Gastroesophageal sphincter (tissue), 4 donors: ENCODE data around the gene ZBTB4. TPM values are rescaled to one million over a fixed set of nuclear protein-coding genes. Genes with fewer than 3 reads are reported as not detected.

ENCODE experiments used
- ATAC-seq: fragments of 150-250 bp; one replicate; pipeline ENCODE4 v1.9.1; 2016; ENCODE audit warnings: mild to moderate bottlenecking, moderate library complexity
- H3K27ac ChIP-seq, 4 donors: fragments of 200-600 bp; sonication (generic) in 3 of 4; 1 replicate in 3 of 4; 2 replicates in 1 of 4; pipeline ENCODE4 v1.5.1; 2016 to 2019
- H3K27me3 ChIP-seq: fragments of 200-600 bp; sonication (generic); one replicate; pipeline ENCODE4 v1.5.1; 2019
- H3K36me3 ChIP-seq, 2 donors: fragments of 200-600 bp; sonication (generic); one replicate each; pipeline ENCODE4 v1.5.1; 2019; ENCODE audit warnings: control low read depth in 1 of 2
- H3K4me1 ChIP-seq, 3 donors: fragments of 200-600 bp; sonication (generic); 1 replicate in 2 of 3; 2 replicates in 1 of 3; pipeline ENCODE4 v1.5.1; 2016 to 2019; ENCODE audit warnings: control low read depth in 2 of 3
- H3K4me3 ChIP-seq, 2 donors: fragments of 200-600 bp; sonication (generic); one replicate each; pipeline ENCODE4 v1.5.1; 2019; ENCODE audit warnings: mild to moderate bottlenecking in 1 of 2, moderate library complexity in 1 of 2
- H3K9me3 ChIP-seq, 3 donors: fragments of 200-600 bp; sonication (generic); one replicate each; pipeline ENCODE4 v1.5.1; 2017 to 2019; ENCODE audit warnings: control low read depth in 2 of 3
- CTCF ChIP-seq, 4 experiments: fragments of 200-600 bp in 2 of 4; fragments of 450-650 bp in 2 of 4; sonication (generic) in 1 of 4; IDR thresholded peaks; one replicate each; pipeline ENCODE4 v1.5.1; 2017 to 2019; ENCODE audit warnings: antibody characterized with exemption in 4 of 4, mild to moderate bottlenecking in 2 of 4, moderate library complexity in 2 of 4
- EP300 ChIP-seq: sonication (generic); formaldehyde crosslinking; IDR thresholded peaks from one replicate; pipeline ENCODE4 v1.6.1; 2017; ENCODE audit warnings: antibody characterized with exemption, mild to moderate bottlenecking
- POLR2A ChIP-seq, 2 donors: fragments of 450-650 bp; IDR thresholded peaks; one replicate each; pipeline ENCODE4 v1.6.1; 2017; ENCODE audit warnings: antibody characterized with exemption in 2 of 2, mild to moderate bottlenecking in 2 of 2, moderate library complexity in 1 of 2
- POLR2AphosphoS5 ChIP-seq: sonication (generic); formaldehyde crosslinking; IDR thresholded peaks from one replicate; pipeline ENCODE4 v1.6.1; 2017; ENCODE audit warnings: antibody characterized with exemption
- WGBS, 2 donors: methylation state at CpG; one replicate each; pipeline ENCODE4 v1.1.5; 2018; ENCODE audit warnings: low coverage in 1 of 2; 5-methylcytosine and 5-hydroxymethylcytosine counted together
- total RNA-seq, 4 donors: library from RNA; depleted of rRNA; stranded (reverse); fragments of >200 nt; gene quantifications; one replicate each; pipeline ENCODE4 v1.1.0, GENCODE V29; 2016

ZBTB4 gene
- total RNA-seq, 4 donors from 2014 or later = 68.4 to 115 (median 80.2) TPM

- Histone ChIP-seq H3K27ac (no peak overlapping the region), H3K36me3 (peaks cover 0 to 35% of the 10 kb centered on the region in 2 donors), H3K4me3 (no peak overlapping the region), H3K9me3 (no peaks in the 10 kb centered on the region), H3K4me1 (peaks cover 0 to 25% (median 0%) of the 10 kb centered on the region in 3 donors), H3K27me3 (no peaks in the 10 kb centered on the region)
- ATAC-seq = no peak
- TF ChIP-seq EP300 = no peak
- TF ChIP-seq POLR2A (IDR thresholded peaks at IDR 0.05) = no peak
- no peak for TF ChIP-seq POLR2AphosphoS5
- TF ChIP-seq CTCF (IDR thresholded peaks at IDR 0.05) = no peak
- WGBS, 2 donors = 74 to 75% methylated on average over 3 of the region's 3 CpGs
Observed at GRCh38 chr17:7459961-7460545, 19.4 kb downstream of the ZBTB4 start.

GRCh38 chr17:7448461-7448860 is 31.0 kb downstream of the ZBTB4 start:
- no peak for ATAC-seq
- Histone ChIP-seq H3K27me3 (peaks cover 57% of the 10 kb centered on the region), H3K9me3 (no peaks in the 10 kb centered on the region), H3K36me3 (no peaks in the 10 kb centered on the region), H3K4me1 (peaks cover 0 to 24% (median 7%) of the 10 kb centered on the region in 3 donors), H3K4me3 (no peak overlapping the region), H3K27ac (no peak overlapping the region)
- WGBS, 2 donors = 73 to 81% methylated on average over 6 to 7 of the region's 7 CpGs
- TF ChIP-seq EP300 (no peak), POLR2A (IDR thresholded peaks at IDR 0.05) (no peak), CTCF (IDR thresholded peaks at IDR 0.05) (no peak), POLR2AphosphoS5 (no peak)

GRCh38 chr17:7445619-7445968 is 33.8 kb downstream of the ZBTB4 start:
- ATAC-seq = peak; percentile 40
- WGBS, 2 donors = 10 to 18% methylated on average over 14 of the region's 16 CpGs
- Histone ChIP-seq H3K36me3 (no peaks in the 10 kb centered on the region), H3K9me3 (no peaks in the 10 kb centered on the region), H3K27me3 (peaks cover 85% of the 10 kb centered on the region), H3K27ac (no peak overlapping the region), H3K4me1 (peaks cover 0 to 31% (median 9%) of the 10 kb centered on the region in 3 donors), H3K4me3 (peak overlapping the region in 1 of 2 donors; percentile 44)
- no peak for TF ChIP-seq EP300
- TF ChIP-seq POLR2AphosphoS5 = no peak
- no peak for TF ChIP-seq POLR2A (IDR thresholded peaks at IDR 0.05)
- TF ChIP-seq CTCF (IDR thresholded peaks at IDR 0.05) = no peak

GRCh38 chr17:7444682-7445618 is 34.5 kb downstream of the ZBTB4 start, which contains the start of gene CHRNB1:
TSS of gene CHRNB1 (plus strand) at chr17:7445061. CDS start at chr17:7445128, 67 bp downstream.
- Histone ChIP-seq H3K36me3 (no peaks in the 10 kb centered on the region), H3K4me3 (peak within 1 kb of the TSS; percentile 6 to 44), H3K27ac (peak within 1 kb of the TSS in 1 of 4 donors; percentile 39), H3K9me3 (no peaks in the 10 kb centered on the region), H3K27me3 (peaks cover 91% of the 10 kb centered on the region), H3K4me1 (peaks cover 0 to 37% (median 16%) of the 10 kb centered on the region in 3 donors)
- TF ChIP-seq POLR2A (IDR thresholded peaks at IDR 0.05) = no peak
- TF ChIP-seq POLR2AphosphoS5 = no peak
- peak in 1 of 4 experiments; percentile 19 for TF ChIP-seq CTCF (IDR thresholded peaks at IDR 0.05)
- TF ChIP-seq EP300 = no peak
- WGBS, 2 donors = 0% methylated on average over 1 to 4 of the region's 51 CpGs
- peak; percentile 73 for ATAC-seq
